NCI-H2196 treated with DMSO at 0.1 percent for 48 hours (cell line): ENCODE data around the gene ACOT7.
A peak's percentile ranks its signal among the peaks of the same experiment; 100 is the strongest.
"Not testable (repeated sequence)": the region's sequence is repeated elsewhere in the genome, so short reads cannot be mapped to it uniquely, and the experiment has no call there.

Experiments used
- DNase-seq: peaks from one replicate; lab custom pipeline; 2025; ENCODE audit not compliant: unreplicated experiment; lab: John Stamatoyannopoulos, UW

ACOT7 gene

GRCh38 chr1:6363085-6363884, 30.3 kb downstream of the ACOT7 start:
- DNase-seq: not testable (repeated sequence)

GRCh38 chr1:6361124-6361775, 32.3 kb downstream of the ACOT7 start:
- DNase-seq: no peak

GRCh38 chr1:6360517-6361070, 33.0 kb downstream of the ACOT7 start:
- DNase-seq: no peak

GRCh38 chr1:6360117-6360496, 33.5 kb downstream of the ACOT7 start:
- DNase-seq: no peak

- DNase-seq: peak; percentile 42
Measured at GRCh38 chr1:6359216-6360116, 34.1 kb downstream of the ACOT7 start.

- no peak for DNase-seq
Measured at GRCh38 chr1:6358757-6359201, 34.8 kb downstream of the ACOT7 start.

- no peak for DNase-seq
Measured at GRCh38 chr1:6358144-6358624, 35.4 kb downstream of the ACOT7 start.

- no peak for DNase-seq
Measured at GRCh38 chr1:6357243-6357936, 36.2 kb downstream of the ACOT7 start.

GRCh38 chr1:6355621-6356020, 37.9 kb downstream of the ACOT7 start:
- DNase-seq: no peak

GRCh38 chr1:6354659-6355317, 38.8 kb downstream of the ACOT7 start:
- DNase-seq: no peak

- DNase-seq: no peak
Measured at GRCh38 chr1:6353955-6354658, 39.5 kb downstream of the ACOT7 start.

- no peak for DNase-seq
Measured at GRCh38 chr1:6353619-6353954, 40.0 kb downstream of the ACOT7 start.

- no peak for DNase-seq
Measured at GRCh38 chr1:6352138-6352563, 41.4 kb downstream of the ACOT7 start.

- DNase-seq: peak; percentile 62
Measured at GRCh38 chr1:6351480-6352137, 42.0 kb downstream of the ACOT7 start.

- DNase-seq: no peak
Measured at GRCh38 chr1:6350416-6351088, 43.0 kb downstream of the ACOT7 start.

- no peak for DNase-seq
Measured at GRCh38 chr1:6349254-6349943, 44.2 kb downstream of the ACOT7 start.

GRCh38 chr1:6348511-6349191, 44.9 kb downstream of the ACOT7 start:
- no peak for DNase-seq
